NT2/D1 (cell line): ENCODE results near the gene MTG1.

Experiments
- YY1 ChIP-seq: IDR thresholded peaks from 2 replicates; pipeline ENCODE4 v1.6.1; 2011; ENCODE audit not compliant: insufficient read length, insufficient read depth
- ZNF274 ChIP-seq: IDR thresholded peaks from 2 replicates; pipeline ENCODE4 v1.6.1; 2011; ENCODE audit warnings: mild to moderate bottlenecking, low read depth, low read length

DNA sequence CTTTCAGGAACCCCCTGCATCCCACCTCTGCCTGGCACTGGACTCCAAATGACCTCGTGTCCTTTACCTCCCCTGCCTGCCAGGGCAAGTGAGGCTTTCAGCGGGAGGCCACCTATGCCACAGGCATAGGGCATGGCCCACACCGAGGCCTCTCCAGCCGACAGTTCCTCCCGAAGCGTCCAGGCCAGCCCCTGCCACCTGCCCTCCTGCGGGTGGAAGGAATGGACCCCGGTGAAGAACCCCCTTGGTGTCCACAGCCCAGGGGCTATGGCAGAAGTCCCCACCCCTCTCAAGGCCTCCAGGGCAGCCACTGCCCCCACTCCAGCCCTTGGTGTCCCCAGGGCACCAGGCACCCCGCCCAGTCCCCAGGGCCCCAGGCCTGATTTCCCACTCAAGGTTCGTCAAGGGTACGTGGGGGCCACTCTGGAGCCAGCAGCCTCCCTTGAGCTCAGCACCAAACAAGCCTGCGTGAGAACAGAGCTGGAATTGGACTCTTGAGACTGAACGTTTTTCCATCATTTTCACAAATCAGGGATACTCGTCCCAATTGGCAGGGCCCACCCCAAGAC is 39.2 kb upstream of the MTG1 start:
- TF ChIP-seq YY1 (no peak), ZNF274 (no peak)
